ENCODE measurements around the gene ZNF483.
"Not testable (repeated sequence)": the region's sequence is repeated elsewhere in the genome, so short reads cannot be mapped to it uniquely, and the experiment has no call there.

ZNF483 gene

DNA sequence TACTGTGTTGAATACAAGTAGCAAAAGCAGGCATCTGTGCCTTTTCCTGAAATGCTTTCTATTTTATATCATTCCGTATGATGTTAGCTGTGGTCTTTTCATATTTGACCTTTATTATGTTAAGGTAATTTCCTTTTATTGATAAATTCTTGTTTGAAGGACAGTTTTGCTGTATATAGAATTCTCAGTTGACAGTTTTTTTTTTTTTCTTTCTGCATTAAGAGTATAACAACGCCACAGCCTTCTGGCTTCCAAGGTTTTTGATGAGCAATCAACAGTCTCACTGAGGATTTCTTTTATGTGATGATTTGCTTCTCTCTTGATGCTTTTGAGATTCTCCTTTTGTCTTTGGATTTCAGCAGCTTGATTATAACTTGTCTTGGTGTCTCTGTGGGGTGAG is 23.6 kb downstream of the ZNF483 start:
- DNase-seq: no peak

DNA sequence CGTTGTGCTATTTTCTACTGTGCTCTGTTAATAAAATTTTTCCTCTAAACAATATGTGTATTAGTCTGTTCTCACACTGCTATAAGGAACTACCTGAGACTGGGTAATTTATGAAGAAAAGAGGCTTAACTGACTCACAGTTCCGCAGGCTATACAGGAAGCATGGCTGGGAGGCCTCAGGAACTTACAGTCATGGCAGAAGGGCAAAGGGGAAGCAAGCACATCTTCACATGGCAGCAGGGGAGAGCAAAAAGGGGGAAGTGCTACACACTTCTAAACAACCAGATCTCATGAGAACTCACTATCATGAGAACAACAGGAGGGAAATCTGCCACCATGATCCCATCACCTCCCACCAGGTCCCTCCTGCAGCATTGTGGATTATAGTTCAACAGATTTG is 30.4 kb downstream of the ZNF483 start:
- DNase-seq: not testable (repeated sequence)

- DNase-seq: no peak
Observed at GRCh38 chr9:111559000-111559610, 34.1 kb downstream of the ZNF483 start.

- DNase-seq: no peak
Observed at GRCh38 chr9:111561165-111561719, 36.3 kb downstream of the ZNF483 start.

- no peak for DNase-seq
Observed at GRCh38 chr9:111566234-111566633, 41.3 kb downstream of the ZNF483 start.

- DNase-seq: not testable (repeated sequence)
Observed at GRCh38 chr9:111568127-111568526, 43.1 kb downstream of the ZNF483 start.

DNA sequence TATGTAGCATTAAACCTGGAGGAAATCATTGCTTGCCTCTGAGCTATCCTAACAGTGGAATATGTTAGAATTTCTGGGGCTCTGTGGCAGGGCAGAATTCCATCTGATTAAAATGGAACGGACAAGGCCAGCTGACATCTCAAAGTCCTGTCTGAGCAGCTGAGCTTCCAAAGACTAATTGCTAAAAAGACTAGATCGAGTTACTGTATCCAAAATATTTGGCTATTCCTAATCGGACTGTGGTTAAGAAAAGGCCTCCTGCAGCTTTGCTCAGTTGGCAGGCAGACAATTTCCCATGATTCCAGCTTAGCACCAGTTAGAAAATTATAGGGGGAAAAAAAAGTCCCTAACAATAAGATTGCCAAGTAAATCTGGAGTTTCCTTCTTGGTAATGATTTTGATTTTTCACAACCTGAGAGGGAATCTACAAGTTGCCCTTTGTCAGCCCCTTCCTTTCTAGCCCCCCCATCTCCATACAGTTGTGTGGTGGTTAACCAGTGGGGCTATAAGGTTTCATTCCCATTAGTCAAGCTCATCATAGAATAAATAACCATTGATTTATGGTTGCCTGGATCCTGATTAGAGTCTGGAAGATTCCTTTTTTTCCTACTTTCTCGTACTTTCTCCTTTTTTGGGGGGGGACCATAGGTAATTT is 48.1 kb downstream of the ZNF483 start:
- DNase-seq: no peak

DNA sequence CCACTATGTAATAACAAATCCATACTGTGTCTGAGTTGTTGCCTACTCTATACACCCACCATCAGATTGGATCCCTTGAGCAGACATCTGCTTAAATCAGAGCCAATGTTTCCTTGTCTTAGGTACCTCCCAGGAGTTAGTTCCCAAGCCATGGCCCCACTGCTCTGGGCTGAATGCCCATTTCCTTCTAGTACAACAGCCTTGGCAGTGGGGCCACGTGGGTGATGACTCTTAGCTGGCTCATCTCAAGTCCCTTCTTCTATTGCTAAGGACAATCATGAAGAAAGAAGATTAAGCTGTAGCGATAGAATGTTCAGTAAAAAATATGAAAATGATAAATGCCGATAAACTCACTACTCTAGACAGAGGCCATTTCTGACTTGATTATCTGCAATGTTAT is 57.9 kb downstream of the ZNF483 start:
- no peak for DNase-seq

GRCh38 chr9:111586378-111586777 is 61.4 kb downstream of the ZNF483 start:
- DNase-seq: no peak

GRCh38 chr9:111588846-111589245 is 63.9 kb downstream of the ZNF483 start:
- DNase-seq: no peak

- DNase-seq: peak; percentile 29
Observed at GRCh38 chr9:111597852-111598732, 73.1 kb downstream of the ZNF483 start.

DNA sequence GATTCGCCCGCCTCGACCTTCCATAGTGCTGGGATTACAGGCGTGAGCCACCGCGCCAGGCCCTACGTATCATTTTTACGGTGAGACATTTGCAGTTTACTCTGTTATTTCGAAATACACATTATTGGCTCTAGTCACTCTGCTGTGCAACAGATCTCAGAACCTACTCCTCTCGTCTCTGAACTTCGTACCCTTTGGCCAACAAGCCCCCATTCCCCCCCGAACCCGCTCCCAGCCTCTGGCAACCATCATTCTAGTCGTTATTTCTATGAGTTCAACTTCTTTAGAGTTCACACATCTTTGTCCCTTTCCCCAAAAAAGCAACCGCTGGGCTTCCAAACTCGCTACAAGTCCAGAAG is 73.7 kb downstream of the ZNF483 start:
- no peak for DNase-seq

- DNase-seq: no peak
Observed at GRCh38 chr9:111599092-111599954, 74.3 kb downstream of the ZNF483 start, which contains the start of gene PTGR1. TSS of gene PTGR1 (minus strand) at chr9:111599647. CDS start at chr9:111597422, 2,225 bp downstream.

- DNase-seq: no peak
Observed at GRCh38 chr9:111599955-111600343, 75.0 kb downstream of the ZNF483 start.

DNA sequence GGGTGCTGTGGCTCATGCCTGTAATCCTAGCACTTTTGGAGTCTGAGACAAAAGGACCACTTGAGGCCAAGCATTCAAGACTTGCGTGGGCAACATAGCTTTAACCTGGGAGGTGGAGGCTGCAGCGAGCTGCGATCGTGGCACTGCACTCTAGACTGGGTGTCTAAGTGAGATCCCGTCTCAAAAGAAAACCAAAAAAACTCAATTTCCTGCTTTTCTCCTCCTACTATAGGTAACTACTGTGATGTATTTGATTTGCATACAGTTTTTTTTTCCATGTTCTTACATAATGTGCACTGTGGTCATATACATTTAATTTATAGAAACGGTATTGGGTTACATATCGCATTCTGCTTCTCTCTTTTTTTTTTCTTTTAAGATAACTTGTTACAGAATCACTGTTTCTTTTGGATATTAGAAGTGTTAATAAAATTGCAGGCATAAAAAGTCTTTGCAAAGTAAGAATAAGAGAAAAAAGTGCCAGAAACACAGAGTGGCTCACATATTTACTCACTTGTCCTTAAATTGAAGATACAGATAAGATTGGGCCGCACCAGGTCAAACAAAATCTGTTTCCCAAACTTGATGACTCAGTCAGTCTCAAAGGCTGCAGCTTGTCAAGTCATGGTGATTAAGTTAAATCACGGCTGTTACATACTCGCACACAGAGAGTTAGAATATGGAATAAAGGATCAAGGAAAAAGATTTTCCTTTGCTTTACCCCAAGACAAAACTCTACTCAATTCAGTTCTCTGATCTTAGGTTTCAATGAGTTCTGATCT is 76.4 kb downstream of the ZNF483 start:
- DNase-seq: no peak

GRCh38 chr9:111603041-111603440 is 78.1 kb downstream of the ZNF483 start:
- DNase-seq: no peak

DNA sequence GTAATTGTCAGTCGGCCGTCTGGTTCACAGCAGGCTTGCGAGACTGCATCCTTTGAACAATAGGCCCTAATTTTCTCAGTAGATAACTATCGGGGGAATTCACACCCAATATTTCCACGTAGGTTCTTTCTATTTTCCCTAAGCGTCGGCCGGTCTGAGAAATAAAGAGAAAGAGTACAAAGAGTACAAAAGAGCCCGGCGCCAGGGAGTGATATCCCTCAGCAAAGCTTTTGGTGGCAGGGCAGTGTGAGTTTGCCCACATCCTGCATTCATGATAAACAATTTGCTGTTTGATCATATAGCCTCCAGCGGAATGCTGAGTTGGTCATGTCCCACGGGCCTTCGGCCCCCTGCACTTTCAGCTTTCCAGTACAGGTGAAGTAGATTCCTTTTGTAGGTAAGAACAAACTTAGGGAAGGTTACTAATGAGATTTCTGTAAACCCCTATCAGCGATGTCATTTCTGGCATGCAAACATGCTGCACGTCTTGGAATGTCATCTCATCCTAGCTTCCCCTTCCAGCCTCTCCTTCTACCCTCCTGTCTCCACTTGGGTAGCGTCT is 79.2 kb downstream of the ZNF483 start:
- no peak for DNase-seq

DNA sequence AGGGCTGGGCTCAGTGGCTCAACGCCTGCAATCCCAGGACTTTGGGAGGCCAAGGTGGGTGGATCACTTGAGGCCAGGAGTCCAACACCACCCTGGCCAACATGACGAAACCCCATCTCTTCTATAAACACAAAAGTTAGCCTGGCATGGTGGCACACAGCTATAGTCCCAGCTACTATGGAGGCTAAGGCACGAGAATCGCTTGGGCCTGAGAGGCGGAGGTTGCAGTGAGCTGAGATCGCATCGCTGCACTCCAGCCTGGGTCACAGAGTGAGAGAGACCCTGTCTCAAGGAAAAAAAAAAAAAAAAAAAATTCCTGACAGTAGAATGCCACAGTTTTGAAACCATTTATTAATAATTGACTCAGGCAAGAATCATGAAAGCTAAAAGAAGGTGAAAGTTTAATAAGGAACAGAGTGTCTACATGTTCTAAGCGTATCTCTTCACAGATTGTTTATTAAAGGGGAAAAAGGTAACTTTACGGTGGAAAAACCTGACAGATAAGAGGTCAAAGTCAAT is 80.1 kb downstream of the ZNF483 start:
- DNase-seq: no peak

- DNase-seq: no peak
Observed at GRCh38 chr9:111610149-111610548, 85.2 kb downstream of the ZNF483 start.

DNA sequence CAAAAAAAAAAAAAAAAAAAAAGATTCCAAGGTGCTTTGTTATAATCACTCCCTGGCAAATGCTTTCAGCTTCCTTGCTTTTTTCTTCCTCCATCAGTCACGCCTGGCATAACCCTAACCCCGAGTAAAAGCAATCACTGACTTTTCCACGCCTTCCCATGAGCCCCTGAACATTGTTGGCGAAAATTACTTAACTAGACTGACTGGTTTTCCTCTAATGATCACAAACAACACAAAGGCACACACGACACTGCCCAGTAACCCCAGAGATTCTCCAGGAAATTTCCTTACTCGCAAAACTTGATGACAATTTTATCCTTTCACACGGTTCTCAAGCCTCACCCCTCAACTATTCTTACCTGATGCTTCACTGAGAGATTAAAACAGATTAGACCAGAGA is 85.9 kb downstream of the ZNF483 start:
- no peak for DNase-seq

DNA sequence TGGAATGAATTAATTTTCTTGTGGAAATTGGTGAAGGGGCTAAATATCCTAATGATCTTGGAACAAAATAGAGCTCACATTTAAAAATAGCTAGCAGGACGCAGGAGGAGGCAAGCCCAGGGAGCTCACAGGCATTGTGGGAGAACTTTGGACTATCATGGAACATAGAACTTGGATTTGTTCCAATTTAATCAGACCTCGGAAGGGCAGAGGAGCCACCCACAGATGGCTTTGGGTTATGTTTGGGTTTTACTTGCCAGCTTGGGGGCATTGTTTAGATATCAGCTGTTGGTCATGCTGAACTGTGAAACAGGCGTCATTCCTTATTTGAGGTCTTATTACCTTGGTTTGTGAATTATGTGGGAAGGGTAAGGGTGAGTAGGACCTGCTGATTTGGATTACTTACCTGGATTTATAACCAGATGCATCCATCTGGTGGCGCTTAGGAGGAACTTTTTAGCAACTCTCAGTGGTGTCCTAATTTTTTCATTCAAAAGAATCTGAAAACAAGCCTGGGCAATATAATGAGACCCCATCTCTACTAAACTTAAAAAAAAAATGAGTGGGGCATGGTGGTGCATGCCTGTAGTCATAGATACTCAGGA is 88.6 kb downstream of the ZNF483 start:
- DNase-seq: no peak
